ENCODE data around the gene CD55. TPM values are rescaled to one million over a fixed set of nuclear protein-coding genes. Genes with fewer than 3 reads are reported as not detected.

Gene CD55
- total RNA-seq, 1 donor from 2014 or later = 4.0 TPM

DNA sequence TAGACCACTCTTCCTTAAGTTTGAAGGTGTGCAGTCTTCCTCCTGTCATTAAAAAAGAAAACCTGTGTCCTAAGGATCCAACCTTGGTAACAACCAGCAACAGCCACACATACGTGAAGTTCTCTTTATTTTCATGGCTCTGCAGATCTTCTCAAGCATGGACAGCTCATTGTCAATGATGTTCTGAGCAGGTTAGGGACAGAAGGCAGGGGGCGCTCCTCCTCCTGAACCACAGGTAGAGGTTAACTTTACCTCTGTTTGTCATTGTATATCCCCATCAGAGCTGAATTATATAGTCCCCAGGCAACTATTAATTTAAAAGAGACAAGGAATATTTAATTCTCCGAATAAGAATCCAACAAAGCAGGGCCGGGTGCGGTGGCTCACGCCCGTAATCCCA lies 80.1 kb downstream of the CD55 start:
- H3K36me3 Mint-ChIP-seq (ENCODE audit: low read depth) = no peaks in the 10 kb centered on the region
- H3K9me3 Mint-ChIP-seq = no peaks in the 10 kb centered on the region
- no peak for DNase-seq (ENCODE audit: low read depth, low spot score)
- peaks cover 8% of the 10 kb centered on the region for H3K27me3 Mint-ChIP-seq (ENCODE audit: low read depth)
- H3K4me1 Mint-ChIP-seq = no peaks in the 10 kb centered on the region
- no peak overlapping the region for H3K4me3 Mint-ChIP-seq
- no peak overlapping the region for H3K27ac Mint-ChIP-seq (ENCODE audit: unreplicated experiment)
- TF ChIP-seq CTCF (conservative IDR thresholded peaks at IDR 0.05) = no peak

DNA sequence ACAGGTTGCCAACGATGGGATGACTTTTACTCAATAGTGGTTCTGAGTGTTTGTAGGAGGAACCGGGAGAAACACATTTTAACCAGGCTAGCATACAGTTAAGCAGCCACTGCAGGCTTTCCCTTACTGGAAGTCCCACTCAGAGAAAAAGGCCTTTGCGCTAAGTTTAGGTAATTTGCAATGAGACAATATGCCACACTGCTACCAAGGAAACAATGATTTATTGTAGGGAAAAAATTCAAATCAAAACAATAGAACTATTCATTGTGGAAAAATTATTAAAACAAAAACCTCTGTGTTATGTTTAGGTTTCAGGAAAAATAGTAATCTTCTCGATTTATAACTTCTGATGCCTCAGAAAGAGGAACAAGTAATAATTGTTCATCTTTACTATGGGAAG lies 81.3 kb downstream of the CD55 start:
- no peaks in the 10 kb centered on the region for H3K36me3 Mint-ChIP-seq (ENCODE audit: low read depth)
- no peaks in the 10 kb centered on the region for H3K9me3 Mint-ChIP-seq
- TF ChIP-seq CTCF (conservative IDR thresholded peaks at IDR 0.05) = no peak
- no peaks in the 10 kb centered on the region for H3K4me1 Mint-ChIP-seq
- no peak overlapping the region for H3K4me3 Mint-ChIP-seq
- H3K27ac Mint-ChIP-seq (ENCODE audit: unreplicated experiment) = no peak overlapping the region
- no peak for DNase-seq (ENCODE audit: low read depth, low spot score)
- H3K27me3 Mint-ChIP-seq (ENCODE audit: low read depth) = peaks cover 18% of the 10 kb centered on the region

DNA sequence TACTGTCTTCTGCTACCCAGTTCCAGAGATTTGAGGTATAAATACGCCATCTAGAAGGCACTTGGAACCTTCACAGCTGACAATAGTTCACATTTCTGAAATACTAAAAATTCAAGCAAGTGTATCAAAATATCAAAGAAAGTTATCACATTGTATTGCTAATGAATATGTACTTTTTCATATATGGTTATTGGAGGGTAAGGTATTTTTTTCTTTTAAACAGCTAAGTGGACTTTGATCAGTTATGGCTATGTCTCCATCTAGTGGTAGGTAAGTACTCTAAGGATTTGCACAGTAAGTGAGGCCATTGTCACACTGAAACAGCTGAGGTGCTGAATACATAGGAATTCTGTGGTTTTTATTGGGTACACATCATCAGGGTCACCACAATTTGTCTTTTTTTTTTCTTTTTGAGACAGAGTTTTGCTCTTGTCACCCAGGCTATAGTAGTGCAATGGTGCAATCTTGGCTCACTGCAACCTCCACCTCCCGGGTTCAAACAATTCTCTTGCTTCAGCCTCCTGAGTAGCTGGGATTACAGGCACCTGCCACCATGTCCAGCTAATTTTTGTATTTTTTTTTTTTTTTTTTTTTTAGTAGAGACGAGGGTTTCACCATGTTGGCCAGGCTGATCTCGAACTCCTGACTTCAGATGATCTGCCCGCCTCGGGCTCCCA lies 83.5 kb downstream of the CD55 start:
- peak; percentile 92 for TF ChIP-seq CTCF (conservative IDR thresholded peaks at IDR 0.05)
- Mint-ChIP-seq H3K4me3 (no peak overlapping the region), H3K4me1 (no peaks in the 10 kb centered on the region), H3K36me3 (ENCODE audit: low read depth) (no peaks in the 10 kb centered on the region), H3K27ac (ENCODE audit: unreplicated experiment) (no peak overlapping the region), H3K27me3 (ENCODE audit: low read depth) (peaks cover 28% of the 10 kb centered on the region), H3K9me3 (no peaks in the 10 kb centered on the region)
- no peak for DNase-seq (ENCODE audit: low read depth, low spot score)

DNA sequence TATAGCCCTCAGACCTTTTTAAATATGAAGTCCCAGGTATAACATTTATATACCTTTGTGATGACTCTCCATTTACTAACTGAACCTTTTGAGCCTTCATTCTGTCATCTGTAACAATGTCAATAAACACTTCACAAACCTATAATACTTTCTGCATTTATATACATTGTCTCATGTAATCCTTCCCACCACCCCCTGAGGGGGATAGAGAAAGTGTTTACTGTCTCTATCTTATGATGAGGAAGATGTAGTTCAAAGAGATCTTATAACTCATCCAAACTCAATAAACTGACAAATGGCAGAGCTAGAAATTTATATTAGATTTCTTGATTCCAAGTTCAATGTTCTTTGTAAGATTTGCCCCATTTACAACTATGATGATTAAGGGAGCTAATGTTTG lies 84.3 kb downstream of the CD55 start:
- H3K27me3 Mint-ChIP-seq (ENCODE audit: low read depth) = peaks cover 28% of the 10 kb centered on the region
- no peaks in the 10 kb centered on the region for H3K4me1 Mint-ChIP-seq
- H3K4me3 Mint-ChIP-seq = no peak overlapping the region
- no peak for TF ChIP-seq CTCF (conservative IDR thresholded peaks at IDR 0.05)
- no peaks in the 10 kb centered on the region for H3K9me3 Mint-ChIP-seq
- H3K27ac Mint-ChIP-seq (ENCODE audit: unreplicated experiment) = no peak overlapping the region
- no peak for DNase-seq (ENCODE audit: low read depth, low spot score)
- H3K36me3 Mint-ChIP-seq (ENCODE audit: low read depth) = no peaks in the 10 kb centered on the region

DNA sequence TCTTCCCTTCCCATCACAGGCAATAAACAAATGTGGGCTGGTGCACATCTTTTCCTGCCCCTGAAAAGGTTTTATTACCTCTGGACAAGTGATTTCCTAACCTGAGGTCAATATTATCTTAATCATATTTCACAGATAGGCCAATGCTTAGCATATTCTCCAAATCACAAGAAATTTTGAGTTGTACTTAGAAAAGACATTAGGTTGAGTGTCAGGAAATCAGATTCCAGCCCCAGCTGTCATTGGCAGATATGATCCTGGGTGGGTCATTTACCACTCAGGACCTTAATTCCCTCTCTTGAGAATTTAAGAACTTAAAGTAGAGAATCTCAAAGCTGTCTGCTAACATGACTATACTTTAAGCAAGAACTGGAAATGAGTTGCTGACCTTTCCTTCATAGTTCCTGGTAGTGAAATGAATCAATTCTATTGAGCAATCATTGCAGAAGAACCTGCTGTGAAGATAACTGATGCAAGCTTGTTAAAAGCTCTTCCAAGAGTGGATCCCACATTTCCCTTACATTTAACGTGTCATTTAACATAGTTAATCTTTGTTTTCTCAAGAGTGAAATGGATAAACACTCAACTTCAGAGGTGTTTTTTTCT lies 86.3 kb downstream of the CD55 start:
- Mint-ChIP-seq H3K4me3 (no peak overlapping the region), H3K4me1 (no peaks in the 10 kb centered on the region), H3K27ac (ENCODE audit: unreplicated experiment) (no peak overlapping the region), H3K27me3 (ENCODE audit: low read depth) (peaks cover 28% of the 10 kb centered on the region), H3K9me3 (no peaks in the 10 kb centered on the region), H3K36me3 (ENCODE audit: low read depth) (no peaks in the 10 kb centered on the region)
- TF ChIP-seq CTCF (conservative IDR thresholded peaks at IDR 0.05) = no peak
- DNase-seq (ENCODE audit: low read depth, low spot score) = no peak

Other genes starting within 250 kb of the CD55 start
- gene C4BPB, start 232.8 kb upstream of the CD55 start, total RNA-seq = not detected in 2 replicates
- not detected in 2 replicates for gene C4BPA, start 217.4 kb upstream of the CD55 start, total RNA-seq
- gene CR2, start 132.7 kb downstream of the CD55 start, total RNA-seq = not detected in 2 replicates
- not detected in 2 replicates for gene CR1, start 174.5 kb downstream of the CD55 start, total RNA-seq

Measured in neural crest cell (in vitro differentiated cells).